Measurements from ENCODE around the gene TGFBR2.

GRCh38 chr3:30605706-30606300 is 598 bp upstream of the TGFBR2 start:
- no peak for TF ChIP-seq CTCF (optimal IDR thresholded peaks at IDR 0.05 in 1 of 3, IDR thresholded peaks at IDR 0.05 in 1 of 3, conservative IDR thresholded peaks at IDR 0.05 in 1 of 3; ENCODE audit: extremely low read depth in 1 of 3, insufficient read depth in 2 of 3, low read length in 3 of 3)
- no peak for TF ChIP-seq EZH2 (IDR thresholded peaks at IDR 0.05; ENCODE audit: low read length)

Measured in keratinocyte (primary cell).